NCI-H2171 (cell line): Measurements from ENCODE around the gene MTR.
"Not testable (repeated sequence)": the region's sequence is repeated elsewhere in the genome, so short reads cannot be mapped to it uniquely, and the experiment has no call there.

Source experiments
- DNase-seq: peaks from one replicate; lab custom pipeline; 2025; lab: John Stamatoyannopoulos, UW

Gene MTR

GRCh38 chr1:236904892-236905741 is 110.0 kb downstream of the MTR start:
- no peak for DNase-seq

- DNase-seq = peak; percentile 59
Measured at GRCh38 chr1:236907205-236907604, 112.1 kb downstream of the MTR start.

GRCh38 chr1:236908669-236909068 is 113.6 kb downstream of the MTR start:
- DNase-seq = no peak

GRCh38 chr1:236911047-236911446 is 116.0 kb downstream of the MTR start:
- DNase-seq = not testable (repeated sequence)

- DNase-seq = no peak
Measured at GRCh38 chr1:236913371-236914037, 118.4 kb downstream of the MTR start.

GRCh38 chr1:236914375-236914774 is 119.3 kb downstream of the MTR start:
- DNase-seq = no peak

GRCh38 chr1:236916131-236916800 is 121.2 kb downstream of the MTR start:
- DNase-seq = no peak

- no peak for DNase-seq
Measured at GRCh38 chr1:236917448-236917847, 122.4 kb downstream of the MTR start.

- no peak for DNase-seq
Measured at GRCh38 chr1:236920286-236920894, 125.3 kb downstream of the MTR start.

GRCh38 chr1:236921610-236922009 is 126.5 kb downstream of the MTR start:
- DNase-seq = no peak

GRCh38 chr1:236922190-236922589 is 127.1 kb downstream of the MTR start:
- DNase-seq = no peak

- no peak for DNase-seq
Measured at GRCh38 chr1:236925386-236925785, 130.3 kb downstream of the MTR start.

- DNase-seq = no peak
Measured at GRCh38 chr1:236930503-236930902, 135.4 kb downstream of the MTR start.

- no peak for DNase-seq
Measured at GRCh38 chr1:236938760-236939159, 143.7 kb downstream of the MTR start.

GRCh38 chr1:236942431-236942830 is 147.3 kb downstream of the MTR start:
- no peak for DNase-seq

GRCh38 chr1:236944556-236944955 is 149.5 kb downstream of the MTR start:
- no peak for DNase-seq

- DNase-seq = no peak
Measured at GRCh38 chr1:236945002-236945401, 149.9 kb downstream of the MTR start.

GRCh38 chr1:236947794-236948193 is 152.7 kb downstream of the MTR start:
- DNase-seq = no peak

GRCh38 chr1:236948381-236948780 is 153.3 kb downstream of the MTR start:
- no peak for DNase-seq

GRCh38 chr1:236948996-236949395 is 153.9 kb downstream of the MTR start:
- no peak for DNase-seq

- DNase-seq = no peak
Measured at GRCh38 chr1:236950365-236950764, 155.3 kb downstream of the MTR start.

- no peak for DNase-seq
Measured at GRCh38 chr1:236951672-236952071, 156.6 kb downstream of the MTR start.
